H1 (cell line): Measurements from ENCODE around the gene LCN15. TPM values are rescaled to one million over a fixed set of nuclear protein-coding genes. Genes with fewer than 3 reads are reported as not detected.

ENCODE experiments used
- CTCF ChIA-PET: fragments of 300-600 bp; sonication (Branson Sonifier 250); formaldehyde crosslinking; loops from one replicate; lab custom pipeline; 2021; ENCODE audit not compliant: partially characterized antibody; lab: Charles Lee
- POLR2A ChIA-PET: fragments of 300-600 bp; sonication (Branson Sonifier 250); formaldehyde crosslinking; loops from one replicate; lab custom pipeline; 2021; ENCODE audit warnings: inconsistent platforms; ENCODE audit not compliant: partially characterized antibody; lab: Charles Lee
- DNase-seq, 2 experiments: peaks; one replicate each; pipeline versions ENCODE4 v3.0.0 to v3.0.0-alpha.2; 2010 to 2022; ENCODE audit warnings: low spot score in 2 of 2, low read depth in 1 of 2, mixed read lengths in 1 of 2
- FAIRE-seq: peaks from 2 replicates; lab custom pipeline; 2011; peaks lifted over from hg19 to GRCh38; lab: Jason Lieb, UNC
- H2AFZ ChIP-seq: 2 replicates; pipeline ENCODE4 v1.8.1; 2012; ENCODE audit warnings: low read length, inconsistent platforms
- H2AK5ac ChIP-seq: 2 replicates; pipeline ENCODE4 v1.6.1; 2013; ENCODE audit warnings: low read depth, low read length
- H2BK120ac ChIP-seq: replicated peaks from 2 replicates; pipeline ENCODE3; 2013; ENCODE audit warnings: low read depth, low read length, inconsistent platforms
- H2BK12ac ChIP-seq: 2 replicates; pipeline ENCODE4 v1.6.1; 2013; ENCODE audit warnings: low read depth, low read length
- H2BK15ac ChIP-seq: 2 replicates; pipeline ENCODE4 v1.6.1; 2013; ENCODE audit warnings: low read length
- H2BK20ac ChIP-seq: 2 replicates; pipeline ENCODE4 v1.6.1; 2013; ENCODE audit warnings: low read length
- H2BK5ac ChIP-seq: 2 replicates; pipeline ENCODE4 v1.6.1; 2013; ENCODE audit warnings: low read depth, low read length
- H3K14ac ChIP-seq: 2 replicates; pipeline ENCODE4 v1.6.1; 2013; ENCODE audit warnings: inconsistent platforms; ENCODE audit not compliant: insufficient read length
- H3K18ac ChIP-seq: 2 replicates; pipeline ENCODE4 v1.6.1; 2013; ENCODE audit warnings: low read length; ENCODE audit errors: extremely low read depth
- H3K23ac ChIP-seq: 2 replicates; pipeline ENCODE4 v1.6.1; 2013; ENCODE audit warnings: inconsistent platforms; ENCODE audit not compliant: insufficient read length
- H3K23me2 ChIP-seq: 2 replicates; pipeline ENCODE4 v1.6.1; 2013; ENCODE audit warnings: low read depth, low read length
- H3K27ac ChIP-seq: 2 replicates; pipeline ENCODE4 v1.6.1; 2011; ENCODE audit warnings: low read depth, low read length, inconsistent platforms
- H3K27me3 ChIP-seq, 4 experiments: replicated peaks in 1 of 4; 1 replicate in 1 of 4; 2 replicates in 3 of 4; pipeline versions ENCODE4 v1.6.1 to v1.8.1; 2011 to 2013; ENCODE audit warnings: low read length in 3 of 4, mild to moderate bottlenecking in 3 of 4, inconsistent platforms in 2 of 4, mixed read lengths in 2 of 4, moderate library complexity in 1 of 4; ENCODE audit not compliant: control insufficient read depth in 3 of 4, insufficient read depth in 3 of 4; ENCODE audit errors: extremely low read depth in 1 of 4
- H3K36me3 ChIP-seq, 4 experiments: 2 replicates each; pipeline versions ENCODE4 v1.6.1 to v1.8.1; 2011 to 2013; ENCODE audit warnings: mild to moderate bottlenecking in 4 of 4, low read length in 3 of 4, moderate library complexity in 2 of 4, control low read depth in 1 of 4, inconsistent platforms in 1 of 4; ENCODE audit not compliant: insufficient read depth in 4 of 4, control insufficient read depth in 2 of 4
- H3K4ac ChIP-seq: replicated peaks from 2 replicates; pipeline ENCODE3; 2013; ENCODE audit warnings: low read length, low read depth, mixed read lengths, inconsistent platforms; ENCODE audit not compliant: insufficient read length
- H3K4me1 ChIP-seq, 4 experiments: replicated peaks in 1 of 4; 1 replicate in 1 of 4; 2 replicates in 3 of 4; pipeline versions ENCODE4 v1.6.1 to v1.8.1; 2011 to 2013; ENCODE audit warnings: low read length in 3 of 4, inconsistent platforms in 2 of 4, mixed read lengths in 1 of 4; ENCODE audit not compliant: insufficient read depth in 4 of 4, control insufficient read depth in 3 of 4
- H3K4me2 ChIP-seq, 2 experiments: 2 replicates each; pipeline versions ENCODE4 v1.6.1 to v1.8.1; 2011 to 2013; ENCODE audit warnings: low read depth in 2 of 2, low read length in 2 of 2, control low read depth in 1 of 2, inconsistent platforms in 1 of 2, mild to moderate bottlenecking in 1 of 2; ENCODE audit not compliant: insufficient read depth in 1 of 2
- H3K4me3 ChIP-seq, 4 experiments: fragments of 200-600, 300-600 bp in 1 of 4; sonication (generic), shearing (Covaris generic), sonication (Bioruptor Twin) in 1 of 4; 2 replicates each; pipeline versions ENCODE4 v1.5.1 to v1.8.1; 2011 to 2016; ENCODE audit warnings: low read length in 4 of 4, low read depth in 3 of 4, control low read depth in 2 of 4, inconsistent platforms in 2 of 4, mild to moderate bottlenecking in 2 of 4, mixed read lengths in 1 of 4, moderate library complexity in 1 of 4; ENCODE audit not compliant: insufficient read depth in 2 of 4; ENCODE audit errors: extremely low read depth in 1 of 4
- H3K56ac ChIP-seq: replicated peaks from 2 replicates; pipeline ENCODE3; 2013; ENCODE audit warnings: low read depth, mild to moderate bottlenecking, mixed read lengths, low read length, inconsistent platforms; ENCODE audit not compliant: insufficient read length
- H3K79me1 ChIP-seq: 2 replicates; pipeline ENCODE4 v1.6.1; 2013; ENCODE audit warnings: low read depth, low read length, control low read depth
- H3K79me2 ChIP-seq, 2 experiments: 2 replicates each; pipeline versions ENCODE4 v1.6.1 to v1.8.1; 2012 to 2013; ENCODE audit warnings: low read length in 2 of 2, mild to moderate bottlenecking in 2 of 2, inconsistent platforms in 1 of 2; ENCODE audit not compliant: insufficient read depth in 2 of 2, control insufficient read depth in 1 of 2
- H3K9ac ChIP-seq, 4 experiments: replicated peaks in 1 of 4; 1 replicate in 1 of 4; 2 replicates in 3 of 4; pipeline versions ENCODE4 v1.6.1 to v1.8.1; 2011 to 2013; ENCODE audit warnings: low read depth in 3 of 4, low read length in 3 of 4, control low read depth in 2 of 4, mild to moderate bottlenecking in 2 of 4, moderate library complexity in 2 of 4, inconsistent platforms in 1 of 4; ENCODE audit errors: extremely low read depth in 1 of 4
- H3K9me3 ChIP-seq, 2 experiments: 2 replicates each; pipeline versions ENCODE4 v1.6.1 to v1.8.1; 2012 to 2013; ENCODE audit warnings: mild to moderate bottlenecking in 2 of 2, moderate library complexity in 2 of 2, control low read depth in 1 of 2, inconsistent platforms in 1 of 2, low read depth in 1 of 2, low read length in 1 of 2, mixed read lengths in 1 of 2; ENCODE audit not compliant: insufficient read depth in 2 of 2
- H4K20me1 ChIP-seq, 2 experiments: replicated peaks in 1 of 2; 2 replicates each; pipeline versions ENCODE3 to v1.8.1; 2011 to 2013; ENCODE audit warnings: inconsistent platforms in 2 of 2, low read length in 2 of 2, mild to moderate bottlenecking in 1 of 2; ENCODE audit not compliant: insufficient read depth in 2 of 2, control insufficient read depth in 1 of 2
- H4K5ac ChIP-seq: 2 replicates; pipeline ENCODE4 v1.6.1; 2013; ENCODE audit warnings: low read length, low read depth, mixed read lengths, inconsistent platforms; ENCODE audit not compliant: insufficient read length
- H4K8ac ChIP-seq: 2 replicates; pipeline ENCODE4 v1.8.0; 2013; ENCODE audit warnings: mild to moderate bottlenecking, moderate library complexity, low read length, inconsistent platforms; ENCODE audit not compliant: insufficient read depth; ENCODE audit errors: extremely low read depth
- H4K91ac ChIP-seq: replicated peaks from 2 replicates; pipeline ENCODE3; 2013; ENCODE audit warnings: low read length, mixed read lengths, inconsistent platforms; ENCODE audit not compliant: insufficient read length
- CBX5 ChIP-seq: fragments of 300-800, 300-1000 bp; sonication (generic); IDR thresholded peaks from 2 replicates; pipeline ENCODE4 v1.7.1; 2016; ENCODE audit warnings: antibody characterized with exemption, low read length, low read depth
- CREB1 ChIP-seq: IDR thresholded peaks from 2 replicates; pipeline ENCODE4 v1.6.1; 2012; ENCODE audit warnings: inconsistent platforms
- CTCF ChIP-seq, 3 experiments: IDR thresholded peaks; 1 replicate in 2 of 3; 2 replicates in 1 of 3; pipeline versions ENCODE4 v1.5.1 to v1.6.1; 2011; ENCODE audit warnings: low read length in 3 of 3, mild to moderate bottlenecking in 3 of 3, inconsistent platforms in 2 of 3, low read depth in 1 of 3, moderate library complexity in 1 of 3; ENCODE audit not compliant: insufficient read depth in 1 of 3; ENCODE audit errors: control extremely low read depth in 1 of 3
- EGR1 ChIP-seq: IDR thresholded peaks from 2 replicates; pipeline ENCODE4 v1.6.1; 2011; ENCODE audit warnings: low read depth, low read length, borderline replicate concordance
- GTF2F1 ChIP-seq: IDR thresholded peaks from 2 replicates; pipeline ENCODE4 v1.6.1; 2012; ENCODE audit warnings: low read depth, low read length, improper control_type of control experiment, borderline replicate concordance
- KDM1A ChIP-seq: fragments of 200-600, 300-600 bp; sonication (generic); IDR thresholded peaks from 2 replicates; pipeline ENCODE4 v1.7.1; 2016; ENCODE audit warnings: mild to moderate bottlenecking, low read length, borderline replicate concordance
- TAF1 ChIP-seq: IDR thresholded peaks from 2 replicates; pipeline ENCODE4 v1.6.1; 2011; ENCODE audit warnings: mild to moderate bottlenecking, low read depth, low read length
- TEAD4 ChIP-seq: IDR thresholded peaks from 2 replicates; pipeline ENCODE4 v1.6.1; 2012; ENCODE audit warnings: low read depth, low read length, inconsistent platforms, mixed read lengths
- WGBS, 2 experiments: shearing (Covaris generic) in 1 of 2; methylation state at CpG; one replicate each; pipeline versions ENCODE4 v1.1.6 to v1.1.7; 2013 to 2015; ENCODE audit warnings: low lambda C conversion rate in 2 of 2, mixed read lengths in 2 of 2, inconsistent platforms in 1 of 2, low coverage in 1 of 2, missing lambda C conversion rate in 1 of 2; ENCODE audit not compliant: insufficient replicate concordance in 2 of 2, insufficient coverage in 1 of 2, insufficient read length in 1 of 2; ENCODE audit errors: extremely low coverage in 1 of 2, missing lambda C conversion rate in 1 of 2; 5-methylcytosine and 5-hydroxymethylcytosine counted together
- polyA plus RNA-seq, 7 experiments: library from polyadenylated mRNA; depleted of rRNA in 3 of 7; stranded (reverse) in 5 of 7; unstranded in 2 of 7; fragments of >200 nt in 5 of 7; fragments of 200-250 nt in 2 of 7; gene quantifications; 1 replicate in 5 of 7; 2 replicates in 1 of 7; 4 replicates in 1 of 7; pipeline versions ENCODE4 v1.2.1 to v1.2.3, GENCODE V29; 2011 to 2013; ENCODE audit warnings: missing spikeins in 2 of 7, mixed read lengths in 2 of 7
- total RNA-seq: library from RNA; stranded (reverse); fragmentation: NEBNext Ultra II Directional; extraction: Animal tissue kit (Norgen Biotek cat#: 25700); gene quantifications from 2 replicates; pipeline ENCODE4 v1.2.1, GENCODE V29; 2021

The LCN15 gene
- total and polyA plus RNA-seq, 2 of the 8 experiments (the other 6 are each of a cell fraction or from before 2014, with no cell fraction given), result 0.08 to 0.47 TPM

GRCh38 chr9:136738960-136739359 lies 25.4 kb downstream of the LCN15 start:
- DNase-seq (no peak), FAIRE-seq (no peak)
- Histone ChIP-seq H3K4me2 (no peak overlapping the region), H4K20me1 (no peaks in the 10 kb centered on the region), H3K18ac (no peak overlapping the region), H2BK120ac (no peak overlapping the region), H3K79me2 (no peaks in the 10 kb centered on the region), H3K56ac (no peak overlapping the region), H2AFZ (no peak overlapping the region), H3K4me3 (no peak overlapping the region), H3K4me1 (peaks cover 0 to 20% (median 8%) of the 10 kb centered on the region in 4 experiments; a peak in 6 of 7 replicates), H3K36me3 (no peaks in the 10 kb centered on the region), H4K5ac (no peak overlapping the region), H2AK5ac (no peak overlapping the region), H2BK20ac (no peak overlapping the region), H2BK12ac (0 out of 2 replicates have a peak overlapping the region, but pooled peaks have one; percentile 14), H3K23me2 (no peaks in the 10 kb centered on the region; the same call in 1 of the 2 replicates), H3K23ac (no peak overlapping the region), H4K91ac (no peak overlapping the region), H2BK5ac (no peak overlapping the region), H2BK15ac (no peak overlapping the region), H3K27ac (no peak overlapping the region), H3K4ac (no peak overlapping the region), H3K79me1 (no peaks in the 10 kb centered on the region), H3K9me3 (no peaks in the 10 kb centered on the region; a peak in 1 of 4 replicates), H3K9ac (no peak overlapping the region), H3K14ac (no peak overlapping the region), H3K27me3 (peaks cover 0 to 4% (median 0%) of the 10 kb centered on the region in 4 experiments; a peak in 3 of 7 replicates), H4K8ac (peak overlapping the region; percentile 57; the same call in 1 of the 2 replicates)
- WGBS, 2 experiments, result 93% methylated on average over 20 of the region's 20 CpGs; no CpG with 5 or more reads in 1 of the 2 experiments
- POLR2A ChIA-PET, result interaction anchor here (1.3 kb wide), 1 partner anchor 15 kb away, joined by 3 read pairs; no protein-coding TSS in a partner anchor
- CTCF ChIA-PET, result interaction anchor here (1.4 to 1.6 kb wide), 3 partner anchors 10 to 19 kb away, joined by 4 to 7 read pairs (median 6); partner anchors contain the start of gene LCN6
- TF ChIP-seq CREB1 (no peak), TEAD4 (no peak), CTCF (IDR thresholded peaks at IDR 0.05; ENCODE audit: control extremely low read depth in 1 of 3, insufficient read depth in 1 of 3, low read depth in 1 of 3, low read length in 3 of 3) (no peak), TAF1 (no peak), GTF2F1 (no peak), EGR1 (no peak), KDM1A (no peak), CBX5 (no peak)
